ENCODE measurements around the gene CPD. TPM values are rescaled to one million over a fixed set of nuclear protein-coding genes. Genes with fewer than 3 reads are reported as not detected.

Gene CPD
- total RNA-seq: 100 to 1,000 TPM in 1 of 2 donors, 10 to 100 TPM in 1; 55.2 to 109 TPM

DNA sequence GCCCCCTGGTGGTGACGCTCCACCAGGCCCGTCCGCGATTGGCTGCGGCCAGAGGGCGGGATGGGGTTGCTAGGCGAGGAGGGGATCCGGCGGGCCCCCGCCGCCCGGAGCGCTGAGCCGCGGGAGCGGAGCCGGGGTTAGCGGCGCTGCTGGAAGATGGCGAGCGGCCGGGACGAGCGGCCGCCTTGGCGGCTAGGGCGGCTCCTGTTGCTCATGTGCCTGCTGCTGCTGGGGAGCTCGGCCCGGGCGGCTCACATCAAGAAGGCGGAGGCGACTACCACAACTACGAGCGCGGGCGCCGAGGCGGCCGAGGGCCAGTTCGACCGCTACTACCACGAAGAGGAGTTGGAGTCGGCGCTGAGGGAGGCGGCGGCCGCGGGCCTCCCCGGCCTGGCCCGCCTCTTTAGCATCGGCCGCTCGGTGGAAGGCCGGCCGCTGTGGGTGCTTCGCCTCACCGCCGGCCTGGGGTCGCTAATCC is at the start of gene CPD:
CPD (plus strand) TSS at position 103 of the 478 bp plus-strand sequence; CDS start at position 157, 54 bp downstream.
- ATAC-seq (ENCODE audit: insufficient number of reproducible peaks, low FRiP score, low read depth): peak; percentile 90
- H3K27me3 ChIP-seq (replicated peaks; ENCODE audit: insufficient read depth): no peaks in the 10 kb centered on the region

DNA sequence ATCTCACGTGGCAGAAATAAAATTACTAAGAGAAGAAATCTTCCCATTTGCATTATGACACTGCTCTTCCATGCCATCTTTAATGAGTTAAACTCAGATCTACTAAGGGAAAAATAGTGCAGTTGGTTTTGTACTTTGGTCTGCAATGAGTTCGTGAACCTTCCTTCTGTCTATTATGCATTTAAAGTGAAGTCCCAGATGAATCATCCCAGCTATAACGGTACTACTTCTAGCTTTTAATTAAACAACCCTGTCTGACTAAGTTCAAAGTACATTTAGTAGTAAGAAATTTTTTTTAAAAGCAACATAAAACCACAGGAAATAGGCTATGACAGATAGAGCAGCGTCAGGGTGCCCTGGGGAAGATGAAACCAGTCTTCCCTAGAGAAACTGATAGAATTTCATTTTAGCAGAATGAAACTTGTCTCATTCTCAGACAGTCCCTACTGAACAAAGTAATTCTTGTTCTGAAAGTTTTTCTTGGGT is 46.6 kb upstream of the CPD start:
- H3K36me3 ChIP-seq: no peaks in the 10 kb centered on the region
- TF ChIP-seq, protein P1, sequence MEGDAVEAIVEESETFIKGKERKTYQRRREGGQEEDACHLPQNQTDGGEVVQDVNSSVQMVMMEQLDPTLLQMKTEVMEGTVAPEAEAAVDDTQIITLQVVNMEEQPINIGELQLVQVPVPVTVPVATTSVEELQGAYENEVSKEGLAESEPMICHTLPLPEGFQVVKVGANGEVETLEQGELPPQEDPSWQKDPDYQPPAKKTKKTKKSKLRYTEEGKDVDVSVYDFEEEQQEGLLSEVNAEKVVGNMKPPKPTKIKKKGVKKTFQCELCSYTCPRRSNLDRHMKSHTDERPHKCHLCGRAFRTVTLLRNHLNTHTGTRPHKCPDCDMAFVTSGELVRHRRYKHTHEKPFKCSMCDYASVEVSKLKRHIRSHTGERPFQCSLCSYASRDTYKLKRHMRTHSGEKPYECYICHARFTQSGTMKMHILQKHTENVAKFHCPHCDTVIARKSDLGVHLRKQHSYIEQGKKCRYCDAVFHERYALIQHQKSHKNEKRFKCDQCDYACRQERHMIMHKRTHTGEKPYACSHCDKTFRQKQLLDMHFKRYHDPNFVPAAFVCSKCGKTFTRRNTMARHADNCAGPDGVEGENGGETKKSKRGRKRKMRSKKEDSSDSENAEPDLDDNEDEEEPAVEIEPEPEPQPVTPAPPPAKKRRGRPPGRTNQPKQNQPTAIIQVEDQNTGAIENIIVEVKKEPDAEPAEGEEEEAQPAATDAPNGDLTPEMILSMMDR (IDR thresholded peaks at IDR 0.05): no peak
- no peak overlapping the region for H3K27ac ChIP-seq
- H3K4me3 ChIP-seq: no peak overlapping the region
- DNase-seq (ENCODE audit: low spot score): no peak
- no peaks in the 10 kb centered on the region for H3K4me1 ChIP-seq (ENCODE audit: control insufficient read depth in 1 of 2, low read depth in 2 of 2)
- no peaks in the 10 kb centered on the region for H3K27me3 ChIP-seq (replicated peaks; ENCODE audit: insufficient read depth)
- ATAC-seq (ENCODE audit: insufficient number of reproducible peaks, low FRiP score, low read depth): no peak
- H3K9me3 ChIP-seq: no peaks in the 10 kb centered on the region

More for the DNA sequence above, at the start of gene CPD:
- Histone ChIP-seq H3K4me1 (ENCODE audit: control insufficient read depth in 1 of 2, low read depth in 2 of 2) (peaks cover 11 to 41% of the 10 kb centered on the region in 2 donors), H3K9me3 (no peaks in the 10 kb centered on the region), H3K27ac (peak within 1 kb of the TSS; percentile 78 to 79), H3K4me3 (peak within 1 kb of the TSS; percentile 89), H3K36me3 (no peaks in the 10 kb centered on the region)
- TF ChIP-seq, protein P1 (IDR thresholded peaks at IDR 0.05): no peak
- DNase-seq (ENCODE audit: low spot score): peak; percentile 86

DNA sequence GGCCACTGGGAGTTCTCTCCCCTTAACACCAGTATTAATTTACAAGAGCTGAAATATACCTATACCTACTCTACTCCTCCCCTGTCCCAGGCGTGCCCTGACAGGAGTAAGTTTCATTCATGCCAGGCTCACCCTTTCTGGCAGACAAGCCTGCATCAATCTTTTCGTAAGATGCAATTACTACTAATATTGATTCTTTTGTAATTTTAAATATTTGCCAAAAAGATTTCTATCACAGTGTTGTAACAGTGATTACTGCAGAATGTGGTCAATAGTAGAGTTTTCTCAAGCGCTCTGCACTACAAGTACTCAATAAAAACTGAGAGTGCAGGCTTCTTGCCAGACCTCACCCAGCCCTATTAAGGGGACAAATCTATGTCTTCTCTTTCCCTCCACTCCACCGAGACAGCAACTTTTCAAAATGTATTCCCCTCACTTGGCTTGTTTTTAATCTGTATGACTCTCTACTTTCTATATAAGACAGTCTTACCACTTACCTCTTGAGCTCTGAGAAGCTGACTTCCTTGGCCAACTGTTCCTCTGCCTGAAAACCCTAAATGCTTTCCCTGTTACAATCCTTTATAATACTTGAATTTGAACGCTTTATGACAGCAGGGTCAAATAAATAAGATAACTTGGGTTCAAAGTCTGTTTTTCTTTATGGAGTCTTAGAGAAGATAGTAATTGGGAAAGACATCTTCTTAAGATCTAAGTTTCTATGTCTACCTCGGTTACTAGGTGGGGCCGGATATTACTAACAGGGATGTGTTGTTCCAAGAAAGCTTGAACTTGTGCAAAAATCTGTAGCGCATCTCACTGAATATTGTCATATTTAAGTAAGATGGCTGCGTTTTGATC is 45.0 kb upstream of the CPD start, which contains the start of gene TMIGD1:
TMIGD1 (minus strand) TSS at position 555 of the 858 bp plus-strand sequence. CDS start 1,924 bp downstream, outside the sequence.
- no peak within 1 kb of the TSS for H3K27ac ChIP-seq
- no peaks in the 10 kb centered on the region for H3K4me1 ChIP-seq (ENCODE audit: control insufficient read depth in 1 of 2, low read depth in 2 of 2)
- H3K27me3 ChIP-seq (replicated peaks; ENCODE audit: insufficient read depth): no peaks in the 10 kb centered on the region
- H3K4me3 ChIP-seq: no peak within 1 kb of the TSS
- DNase-seq (ENCODE audit: low spot score): no peak
- H3K9me3 ChIP-seq: no peaks in the 10 kb centered on the region
- ATAC-seq (ENCODE audit: insufficient number of reproducible peaks, low FRiP score, low read depth): no peak
- no peaks in the 10 kb centered on the region for H3K36me3 ChIP-seq
- TF ChIP-seq, protein P1 (IDR thresholded peaks at IDR 0.05): no peak

DNA sequence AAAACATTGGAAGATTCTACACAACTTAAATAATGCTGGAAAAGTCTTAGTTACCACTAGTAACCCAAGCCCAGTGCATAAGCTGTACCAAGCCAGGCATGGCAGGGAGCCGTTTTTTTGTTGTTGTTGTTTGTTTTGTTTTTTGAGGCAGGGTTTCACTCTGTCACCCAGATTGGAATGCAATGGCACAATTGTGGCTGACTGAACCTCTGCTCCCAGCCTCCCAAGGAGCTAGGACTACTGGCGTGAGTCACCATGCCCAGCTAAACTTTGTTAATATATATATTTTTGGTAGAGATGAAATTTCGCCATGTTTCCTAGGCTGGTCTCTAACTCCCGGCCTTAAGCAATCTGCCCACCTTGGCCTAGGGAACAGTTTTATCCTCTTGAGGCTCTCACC is 44.3 kb upstream of the CPD start:
- H3K9me3 ChIP-seq: no peaks in the 10 kb centered on the region

More for the DNA sequence above, 44.3 kb upstream of the CPD start:
- TF ChIP-seq, protein P1 (IDR thresholded peaks at IDR 0.05): no peak
- DNase-seq (ENCODE audit: low spot score) (no peak), ATAC-seq (ENCODE audit: insufficient number of reproducible peaks, low FRiP score, low read depth) (no peak)
- Histone ChIP-seq H3K27me3 (replicated peaks; ENCODE audit: insufficient read depth) (no peaks in the 10 kb centered on the region), H3K4me1 (ENCODE audit: control insufficient read depth in 1 of 2, low read depth in 2 of 2) (no peaks in the 10 kb centered on the region), H3K27ac (no peak overlapping the region), H3K36me3 (no peaks in the 10 kb centered on the region), H3K4me3 (no peak overlapping the region)

Data from thoracic aorta (tissue), 2 donors.